ENCODE results near the gene GTF2F2.

GRCh38 chr13:45166858-45167257 lies 46.5 kb downstream of the GTF2F2 start:
- TF ChIP-seq HDGF (IDR thresholded peaks at IDR 0.05; ENCODE audit: borderline replicate concordance) (no peak), FOXK2 (IDR thresholded peaks at IDR 0.05) (no peak), ELF4 (IDR thresholded peaks at IDR 0.05) (no peak), SUZ12 (IDR thresholded peaks at IDR 0.05) (no peak), L3MBTL2 (conservative IDR thresholded peaks at IDR 0.05) (no peak), SP1 (IDR thresholded peaks at IDR 0.05) (no peak), FOXA1 (IDR thresholded peaks at IDR 0.05) (no peak), ARNT (IDR thresholded peaks at IDR 0.05) (no peak), NFRKB (IDR thresholded peaks at IDR 0.05) (no peak), ZNF384 (IDR thresholded peaks at IDR 0.05) (no peak), TARDBP (IDR thresholded peaks at IDR 0.05) (no peak), FOXM1 (IDR thresholded peaks at IDR 0.05; ENCODE audit: borderline replicate concordance) (no peak)
- TF ChIP-seq, protein P1, sequence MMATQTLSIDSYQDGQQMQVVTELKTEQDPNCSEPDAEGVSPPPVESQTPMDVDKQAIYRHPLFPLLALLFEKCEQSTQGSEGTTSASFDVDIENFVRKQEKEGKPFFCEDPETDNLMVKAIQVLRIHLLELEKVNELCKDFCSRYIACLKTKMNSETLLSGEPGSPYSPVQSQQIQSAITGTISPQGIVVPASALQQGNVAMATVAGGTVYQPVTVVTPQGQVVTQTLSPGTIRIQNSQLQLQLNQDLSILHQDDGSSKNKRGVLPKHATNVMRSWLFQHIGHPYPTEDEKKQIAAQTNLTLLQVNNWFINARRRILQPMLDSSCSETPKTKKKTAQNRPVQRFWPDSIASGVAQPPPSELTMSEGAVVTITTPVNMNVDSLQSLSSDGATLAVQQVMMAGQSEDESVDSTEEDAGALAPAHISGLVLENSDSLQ (IDR thresholded peaks at IDR 0.05) = no peak

Data from HEK293T (cell line).